Neural cell (in vitro differentiated cells): ENCODE data around the gene PNPLA1. TPM values are rescaled to one million over a fixed set of nuclear protein-coding genes. Genes with fewer than 3 reads are reported as not detected.

ENCODE experiments used
- H2AFZ ChIP-seq: fragments of 200-600, 300-800 bp; sonication (generic), shearing (Covaris generic); 2 replicates; pipeline ENCODE4 v1.6.0; 2014; ENCODE audit warnings: low read depth, mild to moderate bottlenecking, antibody characterized with exemption, low read length, moderate library complexity
- H3F3A ChIP-seq: fragments of 200-600 bp; shearing (Covaris generic); 2 replicates; pipeline ENCODE4 v1.6.1; 2016; ENCODE audit warnings: mild to moderate bottlenecking, moderate library complexity, mixed read lengths, antibody characterized with exemption, low read length; ENCODE audit not compliant: insufficient read depth, poor library complexity, severe bottlenecking
- H3K27ac ChIP-seq: fragments of 200-600, 300-800 bp; sonication (generic), shearing (Covaris generic); 2 replicates; pipeline ENCODE4 v1.5.1; 2014; ENCODE audit warnings: mild to moderate bottlenecking, low read length, moderate library complexity
- H3K27me3 ChIP-seq: fragments of 300-800, 200-600 bp; sonication (generic), shearing (Covaris generic); 2 replicates; pipeline ENCODE4 v1.6.0; 2014; ENCODE audit warnings: mild to moderate bottlenecking, low read depth, low read length, moderate library complexity; ENCODE audit not compliant: insufficient read depth
- H3K36me3 ChIP-seq: fragments of 300-800, 200-600 bp; sonication (generic), shearing (Covaris generic); 2 replicates; pipeline ENCODE4 v1.5.1; 2014; ENCODE audit warnings: mild to moderate bottlenecking, antibody characterized with exemption, low read length, moderate library complexity; ENCODE audit not compliant: insufficient read depth
- H3K4me2 ChIP-seq: fragments of 300-800, 200-600 bp; sonication (generic), shearing (Covaris generic); 2 replicates; pipeline ENCODE4 v1.6.0; 2014; ENCODE audit warnings: mild to moderate bottlenecking, low read length
- H3K4me3 ChIP-seq: fragments of 300-800, 200-600 bp; sonication (generic), shearing (Covaris generic); 2 replicates; pipeline ENCODE4 v1.5.1; 2014; ENCODE audit warnings: mild to moderate bottlenecking, low read length, moderate library complexity
- H3K79me2 ChIP-seq: fragments of 200-600 bp; shearing (Covaris generic); replicated peaks from 2 replicates; pipeline ENCODE4 v1.6.0; 2014; ENCODE audit warnings: mild to moderate bottlenecking, low read length, moderate library complexity; ENCODE audit not compliant: insufficient read depth
- H3K9ac ChIP-seq: fragments of 300-800, 200-600 bp; sonication (generic), shearing (Covaris generic); 2 replicates; pipeline ENCODE4 v1.6.1; 2016; ENCODE audit warnings: mild to moderate bottlenecking, low read length, mixed read lengths
- H3K9me2 ChIP-seq: fragments of 200-600 bp; shearing (Covaris generic); 2 replicates; pipeline ENCODE4 v1.6.1; 2016; ENCODE audit warnings: mild to moderate bottlenecking, low read length, mixed read lengths; ENCODE audit not compliant: insufficient read depth
- H3K9me3 ChIP-seq: fragments of 200-600, 300-800 bp; sonication (generic), shearing (Covaris generic); 2 replicates; pipeline ENCODE4 v1.6.1; 2016; ENCODE audit warnings: mild to moderate bottlenecking, mixed run types, low read length, moderate library complexity, mixed read lengths
- H4K20me1 ChIP-seq: fragments of 200-600 bp; shearing (Covaris generic); 2 replicates; pipeline ENCODE4 v1.6.1; 2016; ENCODE audit warnings: mild to moderate bottlenecking, mixed run types; ENCODE audit not compliant: insufficient read depth
- EP300 ChIP-seq: fragments of 450-650 bp; conservative IDR thresholded peaks from 2 replicates; pipeline ENCODE4 v1.6.1; 2014; ENCODE audit warnings: antibody characterized with exemption, mild to moderate bottlenecking, moderate library complexity; ENCODE audit not compliant: poor library complexity, severe bottlenecking
- EZH2 ChIP-seq: fragments of 200-600, 300-800 bp; shearing (Covaris generic), sonication (generic); IDR thresholded peaks from 2 replicates; pipeline ENCODE4 v1.6.1; 2014; ENCODE audit warnings: antibody characterized with exemption, low read length, borderline replicate concordance, mild to moderate bottlenecking; ENCODE audit not compliant: insufficient read depth, poor library complexity, severe bottlenecking
- MXI1 ChIP-seq: fragments of 450-650 bp; conservative IDR thresholded peaks from 2 replicates; pipeline ENCODE4 v1.6.1; 2014; ENCODE audit warnings: antibody characterized with exemption, mild to moderate bottlenecking; ENCODE audit not compliant: poor library complexity, severe bottlenecking
- POLR2AphosphoS5 ChIP-seq: IDR thresholded peaks from 2 replicates; pipeline ENCODE4 v1.6.1; 2012
- RAD21 ChIP-seq: fragments of 450-650 bp; conservative IDR thresholded peaks from 2 replicates; pipeline ENCODE4 v1.6.1; 2014; ENCODE audit warnings: antibody characterized with exemption, mild to moderate bottlenecking, moderate library complexity
- SMC3 ChIP-seq: fragments of 450-650 bp; conservative IDR thresholded peaks from 2 replicates; pipeline ENCODE4 v1.6.1; 2014; ENCODE audit warnings: antibody characterized with exemption, mild to moderate bottlenecking, moderate library complexity; ENCODE audit not compliant: poor library complexity
- TAF1 ChIP-seq: IDR thresholded peaks from 2 replicates; pipeline ENCODE4 v1.6.1; 2012; ENCODE audit warnings: low read depth
- polyA plus RNA-seq: library from polyadenylated mRNA; depleted of rRNA; stranded (reverse); fragments of >200 nt; gene quantifications from 2 replicates; pipeline ENCODE4 v1.2.3, GENCODE V29; 2014
- TF ChIP-seq, protein P1 (sequence below): fragments of 450-650 bp; IDR thresholded peaks from 2 replicates; pipeline ENCODE4 v1.5.1; 2014; ENCODE audit warnings: antibody characterized with exemption, mild to moderate bottlenecking, moderate library complexity; ENCODE audit not compliant: poor library complexity, severe bottlenecking
- TF ChIP-seq, protein P2 (sequence below): IDR thresholded peaks from 2 replicates; pipeline ENCODE4 v1.6.1; 2012; ENCODE audit warnings: borderline replicate concordance

The PNPLA1 gene
- polyA plus RNA-seq, 1 donor from 2014 or later, result not detected

DNA sequence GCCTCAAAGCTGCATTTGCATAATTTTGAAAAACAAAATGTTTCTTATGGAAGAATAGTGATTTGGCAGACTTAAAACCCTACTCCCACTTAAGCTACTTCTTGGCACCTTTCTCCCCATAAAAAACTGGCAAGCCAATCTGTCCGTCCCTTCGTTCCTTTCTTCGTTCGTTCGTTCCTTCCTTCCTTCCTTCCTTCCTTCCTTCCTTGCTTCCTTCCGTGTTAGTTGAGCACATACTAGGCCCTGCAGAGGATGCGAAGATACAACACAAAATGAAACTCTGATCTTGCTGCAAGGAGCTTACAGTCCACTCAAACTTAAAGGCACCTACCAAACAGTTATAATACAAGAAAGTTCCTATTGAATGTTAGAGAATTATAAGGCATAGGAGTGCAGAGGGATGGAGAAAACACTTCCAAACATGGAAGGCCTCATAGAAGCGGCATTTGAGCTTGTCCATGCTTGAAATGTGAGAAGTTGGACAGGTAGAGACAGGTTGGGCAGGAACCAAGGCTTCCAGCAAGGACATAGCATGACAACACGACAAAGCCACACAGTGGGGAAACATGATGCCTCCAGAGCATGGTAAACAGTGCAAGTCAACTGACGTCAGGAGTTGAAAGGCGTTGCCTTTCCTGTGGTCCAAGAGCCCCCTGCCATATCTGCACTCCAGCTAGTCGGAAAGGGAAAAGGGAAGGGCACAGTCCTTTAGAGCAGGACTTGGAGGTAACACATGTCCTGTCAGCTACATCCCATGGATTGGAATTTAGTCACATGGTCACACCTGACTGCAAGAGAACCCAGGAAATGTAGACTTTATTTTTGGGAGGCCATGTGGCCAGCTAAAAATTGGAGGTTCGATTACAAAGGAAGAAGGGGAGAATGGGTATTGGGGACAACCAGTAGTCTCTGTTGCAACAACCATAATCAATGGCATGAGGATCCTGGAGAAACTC, 7.0 kb downstream of the PNPLA1 start:
- H2AFZ ChIP-seq, result no peak overlapping the region
- H3K9me3 ChIP-seq, result no peaks in the 10 kb centered on the region
- no peaks in the 10 kb centered on the region for H3F3A ChIP-seq
- no peak for TF ChIP-seq SMC3
- TF ChIP-seq, protein P1, sequence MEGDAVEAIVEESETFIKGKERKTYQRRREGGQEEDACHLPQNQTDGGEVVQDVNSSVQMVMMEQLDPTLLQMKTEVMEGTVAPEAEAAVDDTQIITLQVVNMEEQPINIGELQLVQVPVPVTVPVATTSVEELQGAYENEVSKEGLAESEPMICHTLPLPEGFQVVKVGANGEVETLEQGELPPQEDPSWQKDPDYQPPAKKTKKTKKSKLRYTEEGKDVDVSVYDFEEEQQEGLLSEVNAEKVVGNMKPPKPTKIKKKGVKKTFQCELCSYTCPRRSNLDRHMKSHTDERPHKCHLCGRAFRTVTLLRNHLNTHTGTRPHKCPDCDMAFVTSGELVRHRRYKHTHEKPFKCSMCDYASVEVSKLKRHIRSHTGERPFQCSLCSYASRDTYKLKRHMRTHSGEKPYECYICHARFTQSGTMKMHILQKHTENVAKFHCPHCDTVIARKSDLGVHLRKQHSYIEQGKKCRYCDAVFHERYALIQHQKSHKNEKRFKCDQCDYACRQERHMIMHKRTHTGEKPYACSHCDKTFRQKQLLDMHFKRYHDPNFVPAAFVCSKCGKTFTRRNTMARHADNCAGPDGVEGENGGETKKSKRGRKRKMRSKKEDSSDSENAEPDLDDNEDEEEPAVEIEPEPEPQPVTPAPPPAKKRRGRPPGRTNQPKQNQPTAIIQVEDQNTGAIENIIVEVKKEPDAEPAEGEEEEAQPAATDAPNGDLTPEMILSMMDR, result no peak
- TF ChIP-seq EZH2, result no peak
- no peak for TF ChIP-seq MXI1
- TF ChIP-seq TAF1, result no peak
- TF ChIP-seq, protein P2, sequence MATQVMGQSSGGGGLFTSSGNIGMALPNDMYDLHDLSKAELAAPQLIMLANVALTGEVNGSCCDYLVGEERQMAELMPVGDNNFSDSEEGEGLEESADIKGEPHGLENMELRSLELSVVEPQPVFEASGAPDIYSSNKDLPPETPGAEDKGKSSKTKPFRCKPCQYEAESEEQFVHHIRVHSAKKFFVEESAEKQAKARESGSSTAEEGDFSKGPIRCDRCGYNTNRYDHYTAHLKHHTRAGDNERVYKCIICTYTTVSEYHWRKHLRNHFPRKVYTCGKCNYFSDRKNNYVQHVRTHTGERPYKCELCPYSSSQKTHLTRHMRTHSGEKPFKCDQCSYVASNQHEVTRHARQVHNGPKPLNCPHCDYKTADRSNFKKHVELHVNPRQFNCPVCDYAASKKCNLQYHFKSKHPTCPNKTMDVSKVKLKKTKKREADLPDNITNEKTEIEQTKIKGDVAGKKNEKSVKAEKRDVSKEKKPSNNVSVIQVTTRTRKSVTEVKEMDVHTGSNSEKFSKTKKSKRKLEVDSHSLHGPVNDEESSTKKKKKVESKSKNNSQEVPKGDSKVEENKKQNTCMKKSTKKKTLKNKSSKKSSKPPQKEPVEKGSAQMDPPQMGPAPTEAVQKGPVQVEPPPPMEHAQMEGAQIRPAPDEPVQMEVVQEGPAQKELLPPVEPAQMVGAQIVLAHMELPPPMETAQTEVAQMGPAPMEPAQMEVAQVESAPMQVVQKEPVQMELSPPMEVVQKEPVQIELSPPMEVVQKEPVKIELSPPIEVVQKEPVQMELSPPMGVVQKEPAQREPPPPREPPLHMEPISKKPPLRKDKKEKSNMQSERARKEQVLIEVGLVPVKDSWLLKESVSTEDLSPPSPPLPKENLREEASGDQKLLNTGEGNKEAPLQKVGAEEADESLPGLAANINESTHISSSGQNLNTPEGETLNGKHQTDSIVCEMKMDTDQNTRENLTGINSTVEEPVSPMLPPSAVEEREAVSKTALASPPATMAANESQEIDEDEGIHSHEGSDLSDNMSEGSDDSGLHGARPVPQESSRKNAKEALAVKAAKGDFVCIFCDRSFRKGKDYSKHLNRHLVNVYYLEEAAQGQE, result no peak
- TF ChIP-seq EP300, result no peak
- TF ChIP-seq POLR2AphosphoS5, result no peak
- TF ChIP-seq RAD21, result no peak
- no peaks in the 10 kb centered on the region for H3K36me3 ChIP-seq
- no peaks in the 10 kb centered on the region for H3K9me2 ChIP-seq
- no peak overlapping the region for H3K27ac ChIP-seq
- no peaks in the 10 kb centered on the region for H3K27me3 ChIP-seq
- H3K79me2 ChIP-seq, result no peaks in the 10 kb centered on the region
- no peaks in the 10 kb centered on the region for H4K20me1 ChIP-seq
- no peak overlapping the region for H3K4me3 ChIP-seq
- no peak overlapping the region for H3K9ac ChIP-seq
- no peak overlapping the region for H3K4me2 ChIP-seq

DNA sequence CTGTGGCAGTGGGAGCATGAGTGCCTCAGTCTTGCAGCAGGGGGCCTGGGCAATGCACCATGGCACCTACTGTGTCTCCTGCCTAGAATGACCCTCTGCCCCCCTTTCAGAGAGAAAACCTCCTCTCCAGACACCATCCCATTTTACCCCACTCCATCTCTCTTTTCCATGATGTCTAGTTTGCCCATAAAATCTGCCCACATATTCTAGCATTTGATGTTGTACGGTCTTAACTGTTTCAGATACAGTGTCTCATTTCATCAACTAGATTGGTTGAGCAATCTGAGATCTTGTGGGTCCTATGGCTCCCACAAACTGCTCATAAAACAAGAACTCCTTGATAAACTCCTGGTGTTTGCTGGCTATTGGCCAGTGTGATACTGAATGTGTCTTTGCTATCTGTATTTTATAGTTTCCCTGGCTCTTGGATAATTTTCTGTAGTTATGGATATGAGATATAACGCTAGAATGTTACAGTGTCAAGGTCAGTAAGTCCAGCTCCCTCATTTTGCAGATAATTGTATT, 8.1 kb downstream of the PNPLA1 start:
- H4K20me1 ChIP-seq, result no peaks in the 10 kb centered on the region
- H3F3A ChIP-seq, result no peaks in the 10 kb centered on the region
- no peak overlapping the region for H3K4me2 ChIP-seq
- H3K4me3 ChIP-seq, result no peak overlapping the region
- no peaks in the 10 kb centered on the region for H3K9me3 ChIP-seq
- H3K79me2 ChIP-seq, result no peaks in the 10 kb centered on the region
- H3K27ac ChIP-seq, result no peak overlapping the region
- H3K9ac ChIP-seq, result no peak overlapping the region
- no peak overlapping the region for H2AFZ ChIP-seq
- no peaks in the 10 kb centered on the region for H3K36me3 ChIP-seq
- no peaks in the 10 kb centered on the region for H3K27me3 ChIP-seq
- H3K9me2 ChIP-seq, result no peaks in the 10 kb centered on the region
- TF ChIP-seq EZH2 (no peak), POLR2AphosphoS5 (no peak), RAD21 (no peak), SMC3 (no peak), EP300 (no peak), MXI1 (no peak)
- TF ChIP-seq, protein P1, result no peak
- TF ChIP-seq, protein P2, result no peak
